HepG2 (cell line): ENCODE data around the gene RALY.
"Not testable (repeated sequence)": the region's sequence is repeated elsewhere in the genome, so short reads cannot be mapped to it uniquely, and the experiment has no call there.

Experiments
- CHD2 ChIP-seq: IDR thresholded peaks from 2 replicates; pipeline ENCODE4 v1.6.1; 2011; ENCODE audit warnings: low read depth, low read length, improper control_type of control experiment
- CTCF ChIP-seq: sonication (generic); formaldehyde crosslinking; IDR thresholded peaks from 2 replicates; pipeline ENCODE4 v1.5.0; 2020; ENCODE audit warnings: mild to moderate bottlenecking, missing genetic modification reagents, moderate library complexity
- FOXJ3 ChIP-seq: sonication (generic); formaldehyde crosslinking; IDR thresholded peaks from 2 replicates; pipeline ENCODE4 v1.4.0; 2020; ENCODE audit warnings: missing genetic modification reagents, mild to moderate bottlenecking, borderline replicate concordance
- FOXK2 ChIP-seq: fragments of 450-650 bp; IDR thresholded peaks from 2 replicates; pipeline ENCODE4 v1.6.1; 2016
- KDM5A ChIP-seq: fragments of 200-600 bp; sonication (generic); IDR thresholded peaks from 2 replicates; pipeline ENCODE4 v1.7.0; 2018; ENCODE audit warnings: antibody characterized with exemption, mild to moderate bottlenecking, low read length, borderline replicate concordance
- MAFK ChIP-seq, 2 experiments: IDR thresholded peaks in 1 of 2; conservative IDR thresholded peaks in 1 of 2; 2 replicates each; pipeline ENCODE4 v1.6.1; 2011; ENCODE audit warnings: improper control_type of control experiment in 2 of 2, low read length in 2 of 2
- ZNF10 ChIP-seq: sonication (generic); formaldehyde crosslinking; IDR thresholded peaks from 2 replicates; pipeline ENCODE4 v1.4.0; 2020; ENCODE audit warnings: mild to moderate bottlenecking, low read depth, missing genetic modification reagents, borderline replicate concordance
- ZNF281 ChIP-seq: sonication (generic); formaldehyde crosslinking; IDR thresholded peaks from 2 replicates; pipeline ENCODE4 v1.4.0; 2020; ENCODE audit warnings: missing genetic modification reagents, borderline replicate concordance

GRCh38 chr20:34132943-34133342 lies 139.2 kb downstream of the RALY start:
- TF ChIP-seq CTCF (CRISPR knock-in tag); ZNF10 (CRISPR knock-in tag); FOXK2; FOXJ3 (CRISPR knock-in tag); MAFK (conservative IDR thresholded peaks at IDR 0.05 in 1 of 2, IDR thresholded peaks at IDR 0.05 in 1 of 2; ENCODE audit: low read length in 2 of 2); CHD2; KDM5A: not testable (repeated sequence)
- peak; percentile 96 for TF ChIP-seq ZNF281 (CRISPR knock-in tag)
